Right lobe of liver (tissue), 6 donors: Measurements from ENCODE around the gene KRT31. TPM values are rescaled to one million over a fixed set of nuclear protein-coding genes. Genes with fewer than 3 reads are reported as not detected.
"Not testable (repeated sequence)": the region's sequence is repeated elsewhere in the genome, so short reads cannot be mapped to it uniquely, and the experiment has no call there.

Experiments
- ATAC-seq, 4 donors: fragments of 200-7000 bp; cut with Tn5 transposase; one replicate each; pipeline ENCODE4 v1.9.1; 2020; ENCODE audit warnings: mild to moderate bottlenecking in 4 of 4, moderate library complexity in 4 of 4
- DNase-seq, 3 donors: peaks; one replicate each; pipeline ENCODE4 v3.0.0-alpha.2; 2020
- H3K27ac ChIP-seq, 3 donors: fragments of 200-600 bp; one replicate each; pipeline ENCODE4 v1.8.0; 2022
- H3K27me3 ChIP-seq, 2 donors: fragments of 200-600 bp; one replicate each; pipeline ENCODE4 v1.8.0; 2022
- H3K36me3 ChIP-seq, 4 donors: fragments of 200-600 bp; sonication (generic) in 1 of 4; one replicate each; pipeline versions ENCODE4 v1.5.1 to v1.8.0; 2017 to 2022; ENCODE audit warnings: control low read depth in 1 of 4
- H3K4me1 ChIP-seq, 4 donors: fragments of 200-600 bp; sonication (generic) in 1 of 4; one replicate each; pipeline versions ENCODE4 v1.5.1 to v1.8.0; 2017 to 2022; ENCODE audit warnings: control low read depth in 1 of 4
- H3K4me3 ChIP-seq, 3 donors: fragments of 200-600 bp; one replicate each; pipeline ENCODE4 v1.8.0; 2022
- H3K9me3 ChIP-seq, 4 donors: fragments of 200-600 bp; sonication (generic) in 1 of 4; one replicate each; pipeline versions ENCODE4 v1.5.1 to v1.8.0; 2017 to 2022; ENCODE audit warnings: control low read depth in 1 of 4
- POLR2A ChIP-seq: fragments of 450-650 bp; IDR thresholded peaks from one replicate; pipeline ENCODE4 v1.6.1; 2017; ENCODE audit warnings: antibody characterized with exemption, mild to moderate bottlenecking
- WGBS: methylation state at CpG from one replicate; pipeline ENCODE4 v1.1.6; 2018; ENCODE audit warnings: low coverage, low lambda C conversion rate; ENCODE audit not compliant: insufficient coverage; ENCODE audit errors: missing lambda C conversion rate; 5-methylcytosine and 5-hydroxymethylcytosine counted together
- intact Hi-C, 2 donors: fragments of 100-400 bp; cut with DNase I; formaldehyde crosslinking; loops; one replicate each; pipeline versions ENCODE4 v1.11.2 to v1.14.1; 2022
- total RNA-seq, 6 experiments: library from RNA; depleted of rRNA in 2 of 6; stranded (reverse); fragments of >200 nt in 2 of 6; fragmentation: NEBNext Ultra II Directional in 3 of 6; extraction: Animal tissue kit (Norgen Biotek cat#: 25700) in 3 of 6; gene quantifications; one replicate each; pipeline versions ENCODE4 v1.1.0 to v1.2.4, GENCODE V29; 2016 to 2023
- TF ChIP-seq, protein P1 (sequence below), 4 donors: fragments of 200-600 bp in 3 of 4; fragments of 450-650 bp in 1 of 4; IDR thresholded peaks; one replicate each; pipeline versions ENCODE4 v1.5.1 to v1.8.0; 2016 to 2022; ENCODE audit warnings: antibody characterized with exemption in 4 of 4, mild to moderate bottlenecking in 2 of 4
- donor health status: DM: no; HTN: yes; CAD: no.
- donor health status: DM: no; HTN: no; CAD: no.
- donor health status: DM: no; HTN: no; CAD: no.
- donor health status: DM: no; HTN: yes; CAD: no.
- donor health status: DM: no; HTN: yes; CAD: no.

Gene KRT31
- total RNA-seq, 6 experiments from 2014 or later = not detected

GRCh38 chr17:41404024-41404671 lies 6.7 kb upstream of the KRT31 start:
- Histone ChIP-seq H3K4me3 (no peak overlapping the region), H3K9me3 (no peaks in the 10 kb centered on the region), H3K36me3 (no peaks in the 10 kb centered on the region), H3K4me1 (no peaks in the 10 kb centered on the region), H3K27me3 (no peaks in the 10 kb centered on the region), H3K27ac (no peak overlapping the region)
- intact Hi-C loops = no loop called here
- ATAC-seq = no peak
- DNase-seq = no peak
- WGBS = 65% methylated on average over 5 of the region's 7 CpGs
- TF ChIP-seq POLR2A = no peak
- TF ChIP-seq, protein P1, sequence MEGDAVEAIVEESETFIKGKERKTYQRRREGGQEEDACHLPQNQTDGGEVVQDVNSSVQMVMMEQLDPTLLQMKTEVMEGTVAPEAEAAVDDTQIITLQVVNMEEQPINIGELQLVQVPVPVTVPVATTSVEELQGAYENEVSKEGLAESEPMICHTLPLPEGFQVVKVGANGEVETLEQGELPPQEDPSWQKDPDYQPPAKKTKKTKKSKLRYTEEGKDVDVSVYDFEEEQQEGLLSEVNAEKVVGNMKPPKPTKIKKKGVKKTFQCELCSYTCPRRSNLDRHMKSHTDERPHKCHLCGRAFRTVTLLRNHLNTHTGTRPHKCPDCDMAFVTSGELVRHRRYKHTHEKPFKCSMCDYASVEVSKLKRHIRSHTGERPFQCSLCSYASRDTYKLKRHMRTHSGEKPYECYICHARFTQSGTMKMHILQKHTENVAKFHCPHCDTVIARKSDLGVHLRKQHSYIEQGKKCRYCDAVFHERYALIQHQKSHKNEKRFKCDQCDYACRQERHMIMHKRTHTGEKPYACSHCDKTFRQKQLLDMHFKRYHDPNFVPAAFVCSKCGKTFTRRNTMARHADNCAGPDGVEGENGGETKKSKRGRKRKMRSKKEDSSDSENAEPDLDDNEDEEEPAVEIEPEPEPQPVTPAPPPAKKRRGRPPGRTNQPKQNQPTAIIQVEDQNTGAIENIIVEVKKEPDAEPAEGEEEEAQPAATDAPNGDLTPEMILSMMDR (IDR thresholded peaks at IDR 0.05) = no peak

GRCh38 chr17:41403404-41404023 lies 6.1 kb upstream of the KRT31 start:
- DNase-seq = no peak
- 59% methylated on average over 2 of the region's 4 CpGs for WGBS
- no peak for TF ChIP-seq POLR2A
- no peaks in the 10 kb centered on the region for H3K9me3 ChIP-seq
- H3K27ac ChIP-seq = no peak overlapping the region
- ATAC-seq = no peak
- H3K27me3 ChIP-seq = no peaks in the 10 kb centered on the region
- no peaks in the 10 kb centered on the region for H3K4me1 ChIP-seq
- H3K4me3 ChIP-seq = no peak overlapping the region
- no peaks in the 10 kb centered on the region for H3K36me3 ChIP-seq
- intact Hi-C loops = no loop called here

GRCh38 chr17:41402161-41402560 lies 4.8 kb upstream of the KRT31 start:
- Histone ChIP-seq H3K9me3 (no peaks in the 10 kb centered on the region), H3K4me1 (no peaks in the 10 kb centered on the region), H3K36me3 (no peaks in the 10 kb centered on the region), H3K4me3 (no peak overlapping the region), H3K27me3 (no peaks in the 10 kb centered on the region), H3K27ac (no peak overlapping the region)
- WGBS = 79% methylated on average over 5 of the region's 5 CpGs
- intact Hi-C loops = no loop called here
- no peak for ATAC-seq
- TF ChIP-seq, protein P1 (IDR thresholded peaks at IDR 0.05) = no peak
- no peak for TF ChIP-seq POLR2A
- no peak for DNase-seq

- no peak overlapping the region for H3K27ac ChIP-seq
- no peaks in the 10 kb centered on the region for H3K4me1 ChIP-seq
- DNase-seq = no peak
- H3K36me3 ChIP-seq = no peaks in the 10 kb centered on the region
- intact Hi-C loops = no loop called here
- H3K27me3 ChIP-seq = no peaks in the 10 kb centered on the region
- ATAC-seq = no peak
- WGBS = 88% methylated on average over 5 of the region's 7 CpGs
- no peak overlapping the region for H3K4me3 ChIP-seq
- H3K9me3 ChIP-seq = no peaks in the 10 kb centered on the region
- TF ChIP-seq POLR2A = no peak
- TF ChIP-seq, protein P1 (IDR thresholded peaks at IDR 0.05) = no peak
Measured at GRCh38 chr17:41396340-41396739, 1.1 kb downstream of the KRT31 start.

DNA sequence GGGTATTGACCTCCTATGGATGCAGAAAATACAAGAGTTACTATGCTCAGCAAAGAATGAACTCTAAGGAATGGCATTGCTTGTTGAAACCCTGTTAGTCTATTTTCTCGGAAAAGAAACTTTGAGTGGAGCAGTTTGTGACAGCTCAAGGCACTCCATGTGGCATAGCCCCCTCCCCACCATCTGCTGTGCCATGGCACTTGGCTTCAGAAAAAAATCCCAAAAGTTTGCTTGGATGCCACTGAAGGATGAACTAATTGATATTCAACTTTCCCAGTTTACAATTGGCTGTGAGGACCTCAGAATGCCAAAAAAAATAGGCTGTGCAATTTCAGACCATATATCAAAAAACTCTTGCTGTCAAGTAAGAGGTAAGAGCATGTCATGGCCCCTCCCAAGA lies 1.8 kb downstream of the KRT31 start:
- no peaks in the 10 kb centered on the region for H3K9me3 ChIP-seq
- no peak for ATAC-seq

GRCh38 chr17:41395044-41395443 lies 2.4 kb downstream of the KRT31 start:
- H3K27me3 ChIP-seq, H3K4me1 ChIP-seq, DNase-seq, H3K9me3 ChIP-seq, H3K27ac ChIP-seq, ATAC-seq, H3K36me3 ChIP-seq, H3K4me3 ChIP-seq, intact Hi-C loops: not testable (repeated sequence)
- WGBS = 60% methylated on average over 4 of the region's 12 CpGs

More for the DNA sequence above, 1.8 kb downstream of the KRT31 start:
- Histone ChIP-seq H3K36me3 (no peaks in the 10 kb centered on the region), H3K27me3 (no peaks in the 10 kb centered on the region), H3K27ac (no peak overlapping the region), H3K4me1 (no peaks in the 10 kb centered on the region), H3K4me3 (no peak overlapping the region)
- intact Hi-C loops = no loop called here
- no peak for TF ChIP-seq POLR2A
- TF ChIP-seq, protein P1 (IDR thresholded peaks at IDR 0.05) = no peak
- 57% methylated on average over 1 of the region's 1 CpG for WGBS
- DNase-seq = no peak
